ENCODE results near the gene PCSK7.
"Not testable (repeated sequence)": the region's sequence is repeated elsewhere in the genome, so short reads cannot be mapped to it uniquely, and the experiment has no call there.

PCSK7 gene

DNA sequence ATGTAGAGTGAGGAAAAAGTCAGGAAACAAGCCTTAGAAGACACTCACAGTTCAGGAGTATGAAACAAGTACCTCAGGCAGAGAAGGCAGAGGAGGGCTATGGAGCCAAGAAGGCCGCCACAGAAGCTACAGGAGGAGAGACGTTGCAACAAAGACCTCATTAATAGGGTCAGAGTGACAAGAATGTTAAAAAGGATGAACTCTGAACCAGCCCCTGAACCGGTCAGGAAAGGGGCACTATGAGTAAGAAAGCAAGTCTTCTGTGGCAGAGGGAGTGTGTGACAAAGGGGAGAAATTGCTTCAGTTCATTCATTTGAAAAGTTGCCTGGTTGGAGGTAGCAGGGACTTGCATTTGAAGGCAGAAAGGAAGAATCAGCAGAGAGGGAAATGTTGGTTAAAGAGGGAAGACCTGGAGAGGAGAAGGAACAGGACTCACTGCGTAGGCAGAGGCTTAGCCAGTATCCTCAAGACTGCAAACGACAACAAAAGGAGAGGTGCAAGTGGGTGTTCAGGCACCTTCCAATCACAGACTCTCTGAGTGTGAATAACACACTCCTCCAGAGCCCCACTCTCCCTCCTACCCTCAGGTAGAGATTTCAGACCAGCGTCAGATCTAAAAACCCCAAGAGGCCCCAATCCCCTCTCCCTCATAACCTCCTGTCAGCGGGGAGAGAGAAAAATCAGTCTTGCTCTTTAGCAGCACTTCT lies 17.3 kb downstream of the PCSK7 start:
- no peak for DNase-seq

DNA sequence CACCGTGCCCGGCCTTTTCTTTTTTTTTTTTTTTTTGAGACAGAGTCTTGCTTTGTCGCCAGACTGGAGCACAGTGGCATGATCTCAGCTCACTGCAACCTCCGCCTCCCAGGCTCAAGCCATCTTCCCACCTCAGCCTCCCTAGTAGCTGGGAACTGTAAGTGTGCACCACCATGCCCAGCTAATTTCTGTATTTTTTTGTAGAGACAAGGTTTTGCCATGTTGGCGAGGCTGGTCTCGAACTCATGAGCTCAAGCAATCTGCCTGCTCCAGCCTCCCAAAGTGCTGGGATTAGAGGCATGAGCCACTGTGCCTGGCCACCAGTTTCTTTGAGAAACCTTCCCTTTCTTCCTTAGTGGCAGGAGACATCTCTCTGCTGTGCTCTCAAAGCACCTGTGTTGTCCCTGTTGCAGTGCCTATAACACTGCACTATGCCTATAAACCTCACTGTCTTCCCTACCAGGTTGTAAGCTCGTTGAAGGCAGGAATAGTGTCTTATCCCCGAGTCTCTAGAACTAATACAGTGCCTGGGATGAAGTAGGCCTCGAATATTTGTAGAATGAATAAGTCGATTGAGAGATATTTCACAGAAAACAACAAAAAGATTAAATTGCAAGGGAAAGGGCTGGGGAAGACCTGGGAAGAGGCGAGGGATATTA lies 19.0 kb downstream of the PCSK7 start:
- no peak for DNase-seq

DNA sequence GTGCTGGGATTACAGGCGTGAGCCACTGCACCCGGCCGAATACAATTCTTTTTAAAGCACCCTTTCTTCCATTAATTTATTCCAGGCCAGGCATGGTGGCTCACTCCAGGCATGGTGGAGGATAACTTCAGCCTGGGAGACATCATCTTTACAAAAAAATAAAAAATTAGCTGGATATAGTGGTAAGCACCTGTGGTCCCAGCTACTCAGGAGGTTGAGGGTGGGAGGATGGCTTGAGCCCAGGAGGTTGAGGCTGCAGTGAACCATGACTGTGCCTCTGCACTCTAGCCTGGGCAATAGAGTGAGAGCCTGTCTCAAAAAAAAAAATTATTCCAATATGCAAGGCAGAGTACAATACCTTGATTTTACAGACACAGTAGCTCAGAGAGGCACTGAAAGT lies 21.3 kb downstream of the PCSK7 start:
- no peak for DNase-seq

- DNase-seq = not testable (repeated sequence)
Observed at GRCh38 chr11:117209351-117210125, 22.3 kb downstream of the PCSK7 start.

DNA sequence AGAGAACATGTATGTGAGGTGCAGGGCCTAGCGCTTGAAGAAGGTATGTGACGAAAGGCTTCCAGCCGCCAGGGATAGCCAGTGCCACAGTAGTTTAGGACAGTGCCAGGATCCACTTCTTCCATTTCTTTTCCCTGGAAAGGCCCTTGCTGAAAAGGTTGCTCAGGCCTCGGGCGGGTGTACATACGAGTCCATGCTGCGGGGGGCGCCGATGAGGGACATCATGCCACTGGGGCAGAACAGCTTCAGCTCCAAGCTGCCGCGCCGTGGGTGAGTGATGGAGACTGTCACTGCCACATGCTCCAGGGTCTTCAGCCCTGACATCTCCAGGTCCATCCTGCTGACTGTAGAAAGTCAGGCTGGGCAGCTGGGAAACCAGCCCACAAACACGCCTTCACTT lies 23.2 kb downstream of the PCSK7 start:
- DNase-seq = not testable (repeated sequence)

- DNase-seq = not testable (repeated sequence)
Observed at GRCh38 chr11:117207481-117207880, 24.4 kb downstream of the PCSK7 start.

DNA sequence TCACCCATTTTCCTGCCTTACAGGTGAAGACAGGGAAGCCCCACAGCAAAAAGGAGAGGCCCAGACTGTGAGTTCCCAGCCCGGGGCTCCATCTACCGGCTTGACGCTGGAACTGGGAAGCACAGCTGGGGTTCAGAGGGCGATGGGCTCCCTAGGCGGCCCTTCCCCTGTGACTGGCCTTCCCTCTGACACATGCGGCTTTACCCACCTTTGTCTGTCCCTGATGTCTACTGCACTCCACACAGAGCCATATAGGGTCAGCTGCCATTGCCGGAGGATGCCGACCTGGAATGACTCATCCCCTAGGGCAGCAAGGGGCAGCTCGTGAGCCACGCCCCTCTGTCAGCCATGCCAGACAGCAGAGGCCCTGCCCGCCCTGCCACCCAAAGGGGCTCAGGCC lies 25.0 kb downstream of the PCSK7 start:
- DNase-seq = not testable (repeated sequence)

DNA sequence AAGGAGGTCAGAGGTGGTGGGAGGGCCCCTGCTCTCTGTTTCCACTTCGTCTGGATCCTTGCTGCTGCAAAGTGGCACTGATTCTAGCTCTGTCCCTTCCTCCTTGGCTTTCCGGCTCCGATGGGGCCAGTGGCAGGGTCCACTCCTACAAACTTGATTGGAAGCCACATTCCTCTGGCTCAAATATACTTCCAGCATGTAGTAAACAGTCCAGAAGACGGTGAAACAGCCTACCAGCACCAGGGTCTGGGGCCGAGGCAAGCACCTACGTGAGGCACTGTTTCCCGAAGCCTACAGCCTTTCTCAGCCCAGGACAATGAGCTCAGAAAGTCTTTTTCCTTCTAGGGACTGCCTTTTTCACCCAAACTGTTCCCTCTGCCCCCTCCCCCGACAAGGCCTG lies 25.8 kb downstream of the PCSK7 start:
- DNase-seq = not testable (repeated sequence)

- no peak for DNase-seq
Observed at GRCh38 chr11:117205211-117205818, 26.6 kb downstream of the PCSK7 start.

DNA sequence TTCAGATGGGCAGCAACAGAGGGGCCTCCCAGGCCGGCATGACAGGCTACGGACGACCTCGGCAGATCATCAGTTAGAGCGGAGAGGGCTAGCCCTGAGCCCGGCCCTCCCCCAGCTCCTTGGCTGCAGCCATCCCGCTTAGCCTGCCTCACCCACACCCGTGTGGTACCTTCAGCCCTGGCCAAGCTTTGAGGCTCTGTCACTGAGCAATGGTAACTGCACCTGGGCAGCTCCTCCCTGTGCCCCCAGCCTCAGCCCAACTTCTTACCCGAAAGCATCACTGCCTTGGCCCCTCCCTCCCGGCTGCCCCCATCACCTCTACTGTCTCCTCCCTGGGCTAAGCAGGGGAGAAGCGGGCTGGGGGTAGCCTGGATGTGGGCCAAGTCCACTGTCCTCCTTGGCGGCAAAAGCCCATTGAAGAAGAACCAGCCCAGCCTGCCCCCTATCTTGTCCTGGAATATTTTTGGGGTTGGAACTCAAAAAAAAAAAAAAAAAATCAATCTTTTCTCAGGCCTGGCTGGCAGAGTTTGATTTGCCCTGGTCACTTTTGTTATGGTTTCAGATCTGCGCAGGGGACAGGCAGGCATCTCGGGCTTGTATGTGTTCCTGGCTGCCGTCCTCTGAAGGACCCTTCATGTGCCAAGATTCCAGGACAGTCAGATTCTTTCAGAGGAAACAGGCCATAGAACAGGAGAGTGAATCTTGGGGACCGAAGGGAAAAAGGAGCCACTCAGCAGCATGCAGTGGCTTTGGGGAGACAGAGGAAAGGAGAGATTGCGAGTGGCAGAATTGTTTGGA lies 27.4 kb downstream of the PCSK7 start:
- no peak for DNase-seq

DNA sequence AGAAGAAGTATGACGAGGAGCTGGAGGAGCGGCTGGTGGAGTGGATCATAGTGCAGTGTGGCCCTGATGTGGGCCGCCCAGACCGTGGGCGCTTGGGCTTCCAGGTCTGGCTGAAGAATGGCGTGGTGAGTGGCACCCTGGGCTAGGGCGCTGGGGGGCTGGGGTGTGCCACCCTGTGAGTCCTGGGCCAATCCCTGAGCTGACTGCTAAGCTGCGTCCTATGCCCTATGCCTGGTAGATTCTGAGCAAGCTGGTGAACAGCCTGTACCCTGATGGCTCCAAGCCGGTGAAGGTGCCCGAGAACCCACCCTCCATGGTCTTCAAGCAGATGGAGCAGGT lies 28.8 kb downstream of the PCSK7 start:
- DNase-seq = no peak

GRCh38 chr11:117202386-117203068 lies 29.3 kb downstream of the PCSK7 start:
- no peak for DNase-seq

DNA sequence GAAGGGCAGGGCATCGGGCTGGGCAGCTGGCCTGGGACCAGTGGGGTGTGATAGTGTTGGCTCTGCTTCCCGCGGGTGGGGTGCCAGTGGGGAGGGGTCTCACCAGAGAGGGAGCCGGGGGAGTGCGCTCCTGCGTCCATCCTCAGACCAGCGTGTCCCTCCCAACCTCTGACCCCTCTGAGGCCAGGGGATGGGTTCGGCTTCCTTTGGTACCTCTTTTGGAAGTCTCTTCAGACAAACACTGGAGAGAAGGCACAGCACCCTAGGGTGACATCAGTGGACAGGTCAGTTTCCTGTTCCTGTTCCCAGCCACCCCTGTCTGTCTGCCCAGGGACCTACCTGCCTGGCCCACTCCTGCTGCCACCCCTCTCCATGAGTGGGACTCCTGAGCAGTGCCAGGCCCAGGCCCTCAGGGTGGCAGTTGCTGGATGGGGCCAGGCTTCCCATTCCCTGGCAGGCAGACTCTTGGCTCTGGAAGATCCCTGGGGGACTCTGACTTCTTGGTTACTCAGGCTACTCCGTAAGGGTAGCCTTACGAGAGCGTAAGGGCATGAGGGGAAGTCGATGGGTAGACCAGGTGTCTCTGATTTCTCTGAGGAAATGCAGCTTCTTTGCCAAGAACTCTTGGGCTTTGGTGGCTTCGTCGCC lies 30.1 kb downstream of the PCSK7 start:
- no peak for DNase-seq

- DNase-seq = no peak
Observed at GRCh38 chr11:117200813-117201657, 30.8 kb downstream of the PCSK7 start.

DNA sequence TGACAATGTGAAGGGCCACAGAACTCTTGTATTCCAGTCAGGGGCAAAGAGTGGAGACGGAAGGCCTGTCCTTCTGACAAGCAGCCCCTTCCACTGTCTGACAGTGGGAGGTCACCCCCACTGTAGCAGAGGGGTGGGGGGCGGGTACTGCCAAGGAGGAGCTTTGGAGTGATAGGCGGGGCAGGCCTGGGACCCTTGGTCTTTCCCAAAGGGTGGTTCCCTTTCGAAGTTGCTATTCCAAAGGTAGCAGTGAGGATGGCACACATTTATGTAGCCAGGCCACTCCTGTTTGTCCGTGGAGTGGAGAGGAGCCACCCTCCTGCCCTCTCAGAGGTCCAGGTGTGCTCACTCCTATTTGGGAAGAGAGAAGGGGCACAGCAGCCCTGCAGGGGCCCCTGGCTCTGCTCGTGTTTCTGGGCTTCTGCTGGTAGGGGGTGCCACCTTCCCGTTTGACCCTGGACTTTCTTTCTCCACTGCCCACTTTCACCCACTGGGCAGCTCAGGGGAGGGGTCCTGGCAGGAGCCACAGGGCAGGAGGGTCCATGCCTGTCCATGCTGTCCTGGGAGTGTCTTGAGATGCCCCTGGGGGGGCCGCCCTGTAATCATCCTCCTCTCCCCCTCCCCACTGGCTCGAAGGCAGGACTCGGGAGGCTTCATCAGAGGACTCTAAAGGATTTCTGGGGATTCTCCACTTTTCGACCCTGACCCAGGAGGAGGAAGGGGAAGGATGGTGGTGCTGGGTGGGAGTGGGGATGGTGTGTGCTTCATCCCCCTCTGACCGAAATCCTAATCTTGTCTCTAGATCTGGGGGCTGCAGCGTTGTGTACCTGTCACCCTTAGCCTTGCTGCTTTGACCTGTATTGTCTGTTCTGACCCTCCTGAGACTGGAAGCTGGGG lies 31.7 kb downstream of the PCSK7 start:
- no peak for DNase-seq

GRCh38 chr11:117199053-117199915 lies 32.6 kb downstream of the PCSK7 start, which contains the start of gene TAGLN:
Gene TAGLN (plus strand): TSS chr11:117199370. CDS start chr11:117203014, 3,644 bp downstream.
- DNase-seq = no peak

- DNase-seq = no peak
Observed at GRCh38 chr11:117198613-117199012, 33.3 kb downstream of the PCSK7 start.
